GM23338 (cell line): ENCODE results near the gene CUEDC2. TPM values are rescaled to one million over a fixed set of nuclear protein-coding genes. Genes with fewer than 3 reads are reported as not detected.

Source experiments
- ATAC-seq: fragments of 200-7000 bp; cut with Tn5 transposase; 3 replicates; pipeline ENCODE4 v1.9.1; 2020
- DNase-seq: peaks from one replicate; pipeline ENCODE4 v3.0.0-alpha.2; 2015; ENCODE audit warnings: low spot score
- H2AFZ ChIP-seq: fragments of 200-600 bp; sonication (generic); 2 replicates; pipeline ENCODE4 v1.8.0; 2016; ENCODE audit warnings: antibody characterized with exemption, mild to moderate bottlenecking, moderate library complexity
- H3F3A ChIP-seq: fragments of 200-600 bp; sonication (generic); replicated peaks from 2 replicates; pipeline ENCODE4 v1.8.0; 2017; ENCODE audit warnings: antibody characterized with exemption, mixed run types, low read depth
- H3K27ac ChIP-seq: fragments of 200-600 bp; sonication (generic); 2 replicates; pipeline ENCODE4 v1.6.1; 2016; ENCODE audit warnings: low read depth
- H3K27me3 ChIP-seq: fragments of 200-600 bp; sonication (generic); 2 replicates; pipeline ENCODE4 v1.8.0; 2016; ENCODE audit warnings: mild to moderate bottlenecking, mixed run types, moderate library complexity; ENCODE audit not compliant: insufficient read depth
- H3K36me3 ChIP-seq: fragments of 200-600 bp; sonication (generic); 2 replicates; pipeline ENCODE4 v1.8.0; 2016; ENCODE audit warnings: mild to moderate bottlenecking; ENCODE audit not compliant: insufficient read depth
- H3K4me1 ChIP-seq: fragments of 200-600 bp; sonication (generic); 2 replicates; pipeline ENCODE4 v1.8.0; 2016; ENCODE audit warnings: mild to moderate bottlenecking, moderate library complexity; ENCODE audit not compliant: insufficient read depth
- H3K4me2 ChIP-seq: fragments of 200-600 bp; sonication (generic); 2 replicates; pipeline ENCODE4 v1.7.1; 2017; ENCODE audit warnings: mixed run types
- H3K4me3 ChIP-seq: fragments of 200-600 bp; sonication (generic); 2 replicates; pipeline ENCODE4 v1.6.1; 2016; ENCODE audit warnings: mixed run types
- H3K79me2 ChIP-seq: fragments of 200-600 bp; sonication (generic); replicated peaks from 2 replicates; pipeline ENCODE4 v1.8.0; 2017; ENCODE audit warnings: mild to moderate bottlenecking; ENCODE audit not compliant: insufficient read depth
- H3K9me2 ChIP-seq: fragments of 200-600 bp; sonication (generic); 2 replicates; pipeline ENCODE4 v1.8.0; 2017; ENCODE audit not compliant: insufficient read depth
- H4K20me1 ChIP-seq: fragments of 200-600 bp; sonication (generic); replicated peaks from 2 replicates; pipeline ENCODE4 v1.8.0; 2017; ENCODE audit warnings: mild to moderate bottlenecking; ENCODE audit not compliant: insufficient read depth
- H3K27ac Mint-ChIP-seq: 2 replicates; pipeline ENCODE4 v1.8.0; 2020; ENCODE audit warnings: inconsistent platforms, mild to moderate bottlenecking, moderate library complexity, mixed read lengths
- H3K27me3 Mint-ChIP-seq: 3 replicates; pipeline ENCODE4 v1.8.0; 2022; ENCODE audit warnings: low read depth, mild to moderate bottlenecking, moderate library complexity, mixed read lengths, inconsistent platforms; ENCODE audit not compliant: insufficient read depth, poor library complexity
- H3K36me3 Mint-ChIP-seq: 3 replicates; pipeline ENCODE4 v1.8.0; 2021; ENCODE audit warnings: low read depth, mild to moderate bottlenecking, inconsistent platforms, moderate library complexity, mixed read lengths
- H3K4me1 Mint-ChIP-seq: 3 replicates; pipeline ENCODE4 v1.8.0; 2020; ENCODE audit warnings: mild to moderate bottlenecking, inconsistent platforms, mixed read lengths
- H3K4me3 Mint-ChIP-seq: 3 replicates; pipeline ENCODE4 v1.8.0; 2021; ENCODE audit warnings: moderate library complexity, mild to moderate bottlenecking, inconsistent platforms, mixed read lengths
- H3K9me3 Mint-ChIP-seq: 3 replicates; pipeline ENCODE4 v1.8.0; 2020; ENCODE audit warnings: moderate library complexity, mild to moderate bottlenecking, inconsistent platforms, mixed read lengths
- CREB1 ChIP-seq: fragments of 250-450 bp; sonication (Bioruptor Pico); IDR thresholded peaks from 2 replicates; pipeline ENCODE4 v1.5.0; 2020; ENCODE audit warnings: low read depth, mild to moderate bottlenecking, moderate library complexity
- EZH2 ChIP-seq: fragments of 200-600 bp; sonication (generic); IDR thresholded peaks from one replicate; pipeline ENCODE4 v1.8.0; 2017; ENCODE audit warnings: antibody characterized with exemption, mild to moderate bottlenecking, low read depth; ENCODE audit not compliant: unreplicated experiment
- JUNB ChIP-seq: IDR thresholded peaks from one replicate; pipeline ENCODE4 v1.6.1; 2016; ENCODE audit warnings: antibody characterized with exemption; ENCODE audit not compliant: unreplicated experiment
- STAT1 ChIP-seq: IDR thresholded peaks from one replicate; pipeline ENCODE4 v1.6.1; 2016; ENCODE audit warnings: antibody characterized with exemption; ENCODE audit not compliant: unreplicated experiment
- ZNF114 ChIP-seq: fragments of 250-450 bp; sonication (Bioruptor Pico); IDR thresholded peaks from 2 replicates; pipeline ENCODE4 v1.5.0; 2020; ENCODE audit warnings: mild to moderate bottlenecking, moderate library complexity
- polyA plus RNA-seq: library from polyadenylated mRNA; unstranded; fragments of >200 nt; fragmentation: Nextera tagmentation; extraction: Ambion mirVana; gene quantifications from 2 replicates; pipeline ENCODE4 v1.2.1, GENCODE V29; 2016
- total RNA-seq: library from RNA; depleted of rRNA; stranded (reverse); fragments of >200 nt; shearing (Covaris generic); gene quantifications from 2 replicates; pipeline ENCODE4 v1.2.3, GENCODE V29; 2014
- TF ChIP-seq, protein P1 (sequence below): fragments of 250-450 bp; sonication (Bioruptor Pico); IDR thresholded peaks from 2 replicates; pipeline ENCODE4 v1.5.0; 2020; ENCODE audit warnings: mild to moderate bottlenecking, moderate library complexity
- TF ChIP-seq, protein P2 (sequence below), 2 experiments: fragments of 200-600 bp in 1 of 2; sonication (generic) in 1 of 2; conservative IDR thresholded peaks; 2 replicates each; pipeline versions ENCODE4 v1.5.1 to v1.6.1; 2016 to 2017; ENCODE audit warnings: antibody characterized with exemption in 2 of 2, low read depth in 2 of 2, mild to moderate bottlenecking in 2 of 2, moderate library complexity in 1 of 2
- TF ChIP-seq, protein P3 (sequence below): IDR thresholded peaks from 2 replicates; pipeline ENCODE4 v1.6.1; 2016; ENCODE audit warnings: antibody characterized with exemption

The CUEDC2 gene
- total and polyA plus RNA-seq, 2 experiments from 2014 or later = 39.2 to 47.3 TPM

- Mint-ChIP-seq H3K27ac (no peak overlapping the region), H3K4me1 (no peaks in the 10 kb centered on the region), H3K4me3 (no peak overlapping the region), H3K9me3 (no peaks in the 10 kb centered on the region), H3K27me3 (peaks cover 11% of the 10 kb centered on the region), H3K36me3 (peaks cover 14% of the 10 kb centered on the region)
- Histone ChIP-seq H3K4me2 (no peak overlapping the region), H3K36me3 (no peaks in the 10 kb centered on the region), H3K4me3 (no peak overlapping the region), H3K9me2 (no peaks in the 10 kb centered on the region), H4K20me1 (peaks cover 4% of the 10 kb centered on the region; the same call in 1 of the 2 replicates), H3K27ac (no peak overlapping the region), H3K27me3 (no peaks in the 10 kb centered on the region), H3K4me1 (no peaks in the 10 kb centered on the region), H3K79me2 (no peaks in the 10 kb centered on the region), H2AFZ (no peak overlapping the region), H3F3A (0 out of 2 replicates have a peak, but pooled peaks cover 5% of the 10 kb centered on the region)
- ATAC-seq = no peak
- no peak for DNase-seq
- TF ChIP-seq, protein P1, sequence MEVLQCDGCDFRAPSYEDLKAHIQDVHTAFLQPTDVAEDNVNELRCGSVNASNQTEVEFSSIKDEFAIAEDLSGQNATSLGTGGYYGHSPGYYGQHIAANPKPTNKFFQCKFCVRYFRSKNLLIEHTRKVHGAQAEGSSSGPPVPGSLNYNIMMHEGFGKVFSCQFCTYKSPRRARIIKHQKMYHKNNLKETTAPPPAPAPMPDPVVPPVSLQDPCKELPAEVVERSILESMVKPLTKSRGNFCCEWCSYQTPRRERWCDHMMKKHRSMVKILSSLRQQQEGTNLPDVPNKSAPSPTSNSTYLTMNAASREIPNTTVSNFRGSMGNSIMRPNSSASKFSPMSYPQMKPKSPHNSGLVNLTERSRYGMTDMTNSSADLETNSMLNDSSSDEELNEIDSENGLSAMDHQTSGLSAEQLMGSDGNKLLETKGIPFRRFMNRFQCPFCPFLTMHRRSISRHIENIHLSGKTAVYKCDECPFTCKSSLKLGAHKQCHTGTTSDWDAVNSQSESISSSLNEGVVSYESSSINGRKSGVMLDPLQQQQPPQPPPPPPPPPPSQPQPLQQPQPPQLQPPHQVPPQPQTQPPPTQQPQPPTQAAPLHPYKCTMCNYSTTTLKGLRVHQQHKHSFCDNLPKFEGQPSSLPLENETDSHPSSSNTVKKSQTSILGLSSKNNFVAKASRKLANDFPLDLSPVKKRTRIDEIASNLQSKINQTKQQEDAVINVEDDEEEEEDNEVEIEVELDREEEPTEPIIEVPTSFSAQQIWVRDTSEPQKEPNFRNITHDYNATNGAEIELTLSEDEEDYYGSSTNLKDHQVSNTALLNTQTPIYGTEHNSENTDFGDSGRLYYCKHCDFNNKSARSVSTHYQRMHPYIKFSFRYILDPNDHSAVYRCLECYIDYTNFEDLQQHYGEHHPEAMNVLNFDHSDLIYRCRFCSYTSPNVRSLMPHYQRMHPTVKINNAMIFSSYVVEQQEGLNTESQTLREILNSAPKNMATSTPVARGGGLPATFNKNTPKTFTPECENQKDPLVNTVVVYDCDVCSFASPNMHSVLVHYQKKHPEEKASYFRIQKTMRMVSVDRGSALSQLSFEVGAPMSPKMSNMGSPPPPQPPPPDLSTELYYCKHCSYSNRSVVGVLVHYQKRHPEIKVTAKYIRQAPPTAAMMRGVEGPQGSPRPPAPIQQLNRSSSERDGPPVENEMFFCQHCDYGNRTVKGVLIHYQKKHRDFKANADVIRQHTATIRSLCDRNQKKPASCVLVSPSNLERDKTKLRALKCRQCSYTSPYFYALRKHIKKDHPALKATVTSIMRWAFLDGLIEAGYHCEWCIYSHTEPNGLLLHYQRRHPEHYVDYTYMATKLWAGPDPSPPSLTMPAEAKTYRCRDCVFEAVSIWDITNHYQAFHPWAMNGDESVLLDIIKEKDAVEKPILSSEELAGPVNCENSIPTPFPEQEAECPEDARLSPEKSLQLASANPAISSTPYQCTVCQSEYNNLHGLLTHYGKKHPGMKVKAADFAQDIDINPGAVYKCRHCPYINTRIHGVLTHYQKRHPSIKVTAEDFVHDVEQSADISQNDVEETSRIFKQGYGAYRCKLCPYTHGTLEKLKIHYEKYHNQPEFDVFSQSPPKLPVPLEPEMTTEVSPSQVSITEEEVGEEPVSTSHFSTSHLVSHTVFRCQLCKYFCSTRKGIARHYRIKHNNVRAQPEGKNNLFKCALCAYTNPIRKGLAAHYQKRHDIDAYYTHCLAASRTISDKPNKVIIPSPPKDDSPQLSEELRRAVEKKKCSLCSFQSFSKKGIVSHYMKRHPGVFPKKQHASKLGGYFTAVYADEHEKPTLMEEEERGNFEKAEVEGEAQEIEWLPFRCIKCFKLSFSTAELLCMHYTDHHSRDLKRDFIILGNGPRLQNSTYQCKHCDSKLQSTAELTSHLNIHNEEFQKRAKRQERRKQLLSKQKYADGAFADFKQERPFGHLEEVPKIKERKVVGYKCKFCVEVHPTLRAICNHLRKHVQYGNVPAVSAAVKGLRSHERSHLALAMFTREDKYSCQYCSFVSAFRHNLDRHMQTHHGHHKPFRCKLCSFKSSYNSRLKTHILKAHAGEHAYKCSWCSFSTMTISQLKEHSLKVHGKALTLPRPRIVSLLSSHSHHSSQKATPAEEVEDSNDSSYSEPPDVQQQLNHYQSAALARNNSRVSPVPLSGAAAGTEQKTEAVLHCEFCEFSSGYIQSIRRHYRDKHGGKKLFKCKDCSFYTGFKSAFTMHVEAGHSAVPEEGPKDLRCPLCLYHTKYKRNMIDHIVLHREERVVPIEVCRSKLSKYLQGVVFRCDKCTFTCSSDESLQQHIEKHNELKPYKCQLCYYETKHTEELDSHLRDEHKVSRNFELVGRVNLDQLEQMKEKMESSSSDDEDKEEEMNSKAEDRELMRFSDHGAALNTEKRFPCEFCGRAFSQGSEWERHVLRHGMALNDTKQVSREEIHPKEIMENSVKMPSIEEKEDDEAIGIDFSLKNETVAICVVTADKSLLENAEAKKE = no peak
- TF ChIP-seq, protein P2, sequence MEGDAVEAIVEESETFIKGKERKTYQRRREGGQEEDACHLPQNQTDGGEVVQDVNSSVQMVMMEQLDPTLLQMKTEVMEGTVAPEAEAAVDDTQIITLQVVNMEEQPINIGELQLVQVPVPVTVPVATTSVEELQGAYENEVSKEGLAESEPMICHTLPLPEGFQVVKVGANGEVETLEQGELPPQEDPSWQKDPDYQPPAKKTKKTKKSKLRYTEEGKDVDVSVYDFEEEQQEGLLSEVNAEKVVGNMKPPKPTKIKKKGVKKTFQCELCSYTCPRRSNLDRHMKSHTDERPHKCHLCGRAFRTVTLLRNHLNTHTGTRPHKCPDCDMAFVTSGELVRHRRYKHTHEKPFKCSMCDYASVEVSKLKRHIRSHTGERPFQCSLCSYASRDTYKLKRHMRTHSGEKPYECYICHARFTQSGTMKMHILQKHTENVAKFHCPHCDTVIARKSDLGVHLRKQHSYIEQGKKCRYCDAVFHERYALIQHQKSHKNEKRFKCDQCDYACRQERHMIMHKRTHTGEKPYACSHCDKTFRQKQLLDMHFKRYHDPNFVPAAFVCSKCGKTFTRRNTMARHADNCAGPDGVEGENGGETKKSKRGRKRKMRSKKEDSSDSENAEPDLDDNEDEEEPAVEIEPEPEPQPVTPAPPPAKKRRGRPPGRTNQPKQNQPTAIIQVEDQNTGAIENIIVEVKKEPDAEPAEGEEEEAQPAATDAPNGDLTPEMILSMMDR (conservative IDR thresholded peaks at IDR 0.05; ENCODE audit: low read depth in 2 of 2) = no peak
- TF ChIP-seq JUNB (no peak), EZH2 (no peak), ZNF114 (CRISPR knock-in tag) (no peak), CREB1 (CRISPR knock-in tag) (no peak), STAT1 (no peak)
- TF ChIP-seq, protein P3, sequence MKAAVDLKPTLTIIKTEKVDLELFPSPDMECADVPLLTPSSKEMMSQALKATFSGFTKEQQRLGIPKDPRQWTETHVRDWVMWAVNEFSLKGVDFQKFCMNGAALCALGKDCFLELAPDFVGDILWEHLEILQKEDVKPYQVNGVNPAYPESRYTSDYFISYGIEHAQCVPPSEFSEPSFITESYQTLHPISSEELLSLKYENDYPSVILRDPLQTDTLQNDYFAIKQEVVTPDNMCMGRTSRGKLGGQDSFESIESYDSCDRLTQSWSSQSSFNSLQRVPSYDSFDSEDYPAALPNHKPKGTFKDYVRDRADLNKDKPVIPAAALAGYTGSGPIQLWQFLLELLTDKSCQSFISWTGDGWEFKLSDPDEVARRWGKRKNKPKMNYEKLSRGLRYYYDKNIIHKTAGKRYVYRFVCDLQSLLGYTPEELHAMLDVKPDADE = no peak
Observed at GRCh38 chr10:102475451-102476040, 43.2 kb upstream of the CUEDC2 start.
